ENCODE measurements around the gene UVSSA. TPM values are rescaled to one million over a fixed set of nuclear protein-coding genes. Genes with fewer than 3 reads are reported as not detected.

UVSSA gene
- total RNA-seq, 1 donor from 2014 or later, result 28.3 TPM

Other genes with a start within 250 kb of the UVSSA start
- gene RNF212, start 233.6 kb upstream of the UVSSA start, total RNA-seq, result 1.0 and 1.8 TPM in 2 replicates
- gene SPON2, start 174.6 kb upstream of the UVSSA start, total RNA-seq, result 20.7 and 21.6 TPM in 2 replicates
- 190 and 200 TPM in 2 replicates for gene CTBP1, start 98.1 kb upstream of the UVSSA start, total RNA-seq
- gene MAEA, start 57.3 kb upstream of the UVSSA start, total RNA-seq, result 61.3 and 62.6 TPM in 2 replicates
- gene NKX1-1, start 59.2 kb downstream of the UVSSA start, total RNA-seq, result not detected in 2 replicates